ENCODE results near the gene ECEL1. TPM values are rescaled to one million over a fixed set of nuclear protein-coding genes. Genes with fewer than 3 reads are reported as not detected.
A peak's percentile ranks its signal among the peaks of the same experiment; 100 is the strongest.

The ECEL1 gene
- total and polyA plus RNA-seq, 9 of the 15 experiments (the other 6 are each of a cell fraction or from before 2014, with no cell fraction given), result 0.09 TPM; not detected in 8

DNA sequence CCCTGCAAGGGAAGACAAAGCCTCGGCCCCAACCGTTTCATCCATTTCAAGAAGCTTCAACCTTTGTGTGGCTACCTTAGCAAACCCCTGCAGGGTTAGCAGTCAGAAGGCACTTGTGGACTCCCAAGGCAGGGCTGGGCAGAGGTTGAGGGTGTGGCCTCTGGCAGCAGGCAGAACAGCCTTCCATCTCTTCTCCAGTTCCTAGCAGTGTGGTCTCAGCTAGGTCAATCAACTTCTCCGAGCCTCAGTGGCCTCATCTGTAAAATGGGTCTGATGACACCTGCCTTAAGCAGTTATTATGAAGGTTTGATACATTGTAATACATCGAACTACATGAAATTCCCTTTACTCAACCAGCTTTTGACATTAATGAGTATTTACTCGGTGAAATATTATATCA lies 25.7 kb upstream of the ECEL1 start:
- 4% methylated on average over 3 of the region's 5 CpGs for WGBS (ENCODE audit: insufficient coverage, low coverage, missing lambda C conversion rate)
- Histone ChIP-seq H3K36me3 (ENCODE audit: control insufficient read depth, insufficient read depth, low read length) (no peaks in the 10 kb centered on the region), H4K20me1 (replicated peaks; ENCODE audit: control insufficient read depth, insufficient read depth, low read length) (no peaks in the 10 kb centered on the region), H2AFZ (ENCODE audit: low read depth, low read length) (no peak overlapping the region), H3K4me2 (ENCODE audit: insufficient read depth, low read length) (no peak overlapping the region), H3K9me3 (replicated peaks; ENCODE audit: control insufficient read depth, insufficient read depth, low read depth, low read length) (no peaks in the 10 kb centered on the region), H3K79me2 (ENCODE audit: control insufficient read depth, insufficient read depth, low read length) (no peaks in the 10 kb centered on the region), H3K9me1 (ENCODE audit: control insufficient read depth, insufficient read depth, low read length) (no peaks in the 10 kb centered on the region), H3K27ac (ENCODE audit: extremely low read depth, low read depth, low read length) (no peak overlapping the region), H3K9ac (ENCODE audit: insufficient read depth in 1 of 2, low read depth in 2 of 2, low read length in 2 of 2) (no peak overlapping the region), H3K27me3 (ENCODE audit: control insufficient read depth in 2 of 2, insufficient read depth in 2 of 2, low read length in 2 of 2) (peaks cover 0 to 48% of the 10 kb centered on the region in 2 experiments; a peak in 2 of 5 replicates), H3K4me3 (no peak overlapping the region), H3K4me1 (replicated peaks in 1 of 2; ENCODE audit: control insufficient read depth in 2 of 2, insufficient read depth in 2 of 2, low read length in 2 of 2) (no peaks in the 10 kb centered on the region)
- ChIA-PET POLR2A (interaction anchor here (0.6 kb wide), 1 partner anchor 329 kb away, joined by 3 read pairs; no protein-coding TSS in a partner anchor), CTCF (ENCODE audit: low intra/inter-chr PET ratio) (no interaction called here)
- FAIRE-seq, result no peak
- in situ Hi-C loops (cut with MboI) (loop anchor here (10.0 kb wide), 1 partner anchor 609 kb away; no protein-coding TSS in a partner anchor), intact Hi-C loops (cut with micrococcal nuclease) (no loop called here)
- no TSS peak for BruUV-seq (replicated peaks)
- ATAC-seq, result no peak
- DNase-seq (ENCODE audit: extremely low read depth in 1 of 4, low spot score in 3 of 4), result no peak
- TF ChIP-seq SOX6 (IDR thresholded peaks at IDR 0.05) (no peak), RBM25 (IDR thresholded peaks at IDR 0.05; ENCODE audit: low read depth, low read length, severe bottlenecking) (peak; percentile 83)

DNA sequence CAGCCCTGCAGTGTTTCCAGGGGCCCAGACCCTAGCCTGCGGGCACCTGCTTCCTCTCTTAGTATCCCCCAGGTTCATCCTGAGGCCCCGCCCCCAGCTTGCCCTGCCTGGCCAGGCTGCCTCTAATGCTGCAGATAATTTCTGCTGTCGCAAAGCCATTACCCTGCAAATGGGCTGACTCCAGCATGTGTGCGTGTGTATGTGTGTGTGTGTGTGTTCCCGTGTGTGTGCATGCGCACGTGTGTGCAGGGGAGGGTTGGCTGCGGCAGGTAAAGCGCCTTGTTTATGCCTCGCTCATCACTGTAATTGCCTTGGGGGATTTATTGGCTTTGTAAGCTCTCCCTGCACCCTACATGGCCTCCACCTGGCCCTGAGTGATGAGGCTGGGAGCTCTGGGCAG lies 25.0 kb upstream of the ECEL1 start:
- TF ChIP-seq BHLHE40 (IDR thresholded peaks at IDR 0.05; ENCODE audit: low read length) (0 out of 2 replicates have a peak, but pooled peaks have one; percentile 25), NFYB (IDR thresholded peaks at IDR 0.05; ENCODE audit: extremely low read depth, insufficient read length) (no peak), DACH1 (IDR thresholded peaks at IDR 0.05; ENCODE audit: partially characterized antibody) (no peak), PHF8 (IDR thresholded peaks at IDR 0.05; ENCODE audit: borderline replicate concordance, low read length) (no peak)
- Histone ChIP-seq H3K4me3 (no peak overlapping the region), H3K27ac (ENCODE audit: extremely low read depth, low read depth, low read length) (no peak overlapping the region), H3K9me3 (replicated peaks; ENCODE audit: control insufficient read depth, insufficient read depth, low read depth, low read length) (no peaks in the 10 kb centered on the region), H3K4me1 (replicated peaks in 1 of 2; ENCODE audit: control insufficient read depth in 2 of 2, insufficient read depth in 2 of 2, low read length in 2 of 2) (no peaks in the 10 kb centered on the region), H2AFZ (ENCODE audit: low read depth, low read length) (no peak overlapping the region), H4K20me1 (replicated peaks; ENCODE audit: control insufficient read depth, insufficient read depth, low read length) (no peaks in the 10 kb centered on the region), H3K4me2 (ENCODE audit: insufficient read depth, low read length) (no peak overlapping the region), H3K36me3 (ENCODE audit: control insufficient read depth, insufficient read depth, low read length) (no peaks in the 10 kb centered on the region), H3K9ac (ENCODE audit: insufficient read depth in 1 of 2, low read depth in 2 of 2, low read length in 2 of 2) (no peak overlapping the region), H3K27me3 (ENCODE audit: control insufficient read depth in 2 of 2, insufficient read depth in 2 of 2, low read length in 2 of 2) (peaks cover 0 to 51% of the 10 kb centered on the region in 2 experiments; a peak in 2 of 5 replicates), H3K9me1 (ENCODE audit: control insufficient read depth, insufficient read depth, low read length) (no peaks in the 10 kb centered on the region), H3K79me2 (ENCODE audit: control insufficient read depth, insufficient read depth, low read length) (no peaks in the 10 kb centered on the region)
- BruUV-seq (replicated peaks), result no TSS peak
- 0% methylated on average over 7 of the region's 10 CpGs for WGBS (ENCODE audit: insufficient coverage, low coverage, missing lambda C conversion rate)
- in situ Hi-C loops (cut with MboI), result loop anchor here (10.0 kb wide), 1 partner anchor 608 kb away; no protein-coding TSS in a partner anchor
- intact Hi-C loops (cut with micrococcal nuclease), result no loop called here
- no peak for ATAC-seq
- ChIA-PET POLR2A (no interaction called here), CTCF (ENCODE audit: low intra/inter-chr PET ratio) (no interaction called here)
- FAIRE-seq, result no peak
- no peak for DNase-seq (ENCODE audit: extremely low read depth in 1 of 4, low spot score in 3 of 4)
